IMR-90 (cell line): Measurements from ENCODE around the gene LPXN. TPM values are rescaled to one million over a fixed set of nuclear protein-coding genes. Genes with fewer than 3 reads are reported as not detected.

ENCODE experiments used
- ATAC-seq: fragments of 200-7000 bp; cut with Tn5 transposase; 2 replicates; pipeline ENCODE4 v1.9.1; 2020; ENCODE audit warnings: low read depth, mild to moderate bottlenecking, moderate library complexity
- BruUV-seq: library from RNA; stranded (reverse); fragments of 400-500 nt; replicated peaks from 2 replicates; lab custom pipeline; 2021; lab: Mats Ljungman, UMichigan
- CTCF ChIA-PET: fragments of 300-600 bp; formaldehyde crosslinking; extraction: SDS; loops from one replicate; lab custom pipeline; 2021; ENCODE audit warnings: antibody characterized with exemption; lab: Yijun Ruan, JAX
- POLR2A ChIA-PET: fragments of 300-600 bp; sonication (Branson Sonifier 250); formaldehyde crosslinking; loops from one replicate; lab custom pipeline; 2022; ENCODE audit warnings: antibody characterized with exemption; ENCODE audit not compliant: unreplicated experiment; lab: Charles Lee
- DNase-seq: peaks from one replicate; pipeline ENCODE4 v3.0.0; 2013
- H2AFZ ChIP-seq: replicated peaks from 2 replicates; pipeline ENCODE3; 2013; ENCODE audit warnings: low read length, mild to moderate bottlenecking; ENCODE audit not compliant: poor library complexity
- H2AK5ac ChIP-seq: 2 replicates; pipeline ENCODE4 v1.6.1; 2013; ENCODE audit warnings: low read depth, low read length, inconsistent platforms
- H2AK9ac ChIP-seq: replicated peaks from 2 replicates; pipeline ENCODE3; 2013; ENCODE audit warnings: mild to moderate bottlenecking, low read depth, low read length, moderate library complexity; ENCODE audit not compliant: poor library complexity
- H2BK120ac ChIP-seq: 2 replicates; pipeline ENCODE4 v1.6.1; 2013; ENCODE audit warnings: low read depth, low read length, inconsistent platforms
- H2BK15ac ChIP-seq: 3 replicates; pipeline ENCODE4 v1.6.1; 2013; ENCODE audit warnings: low read depth, low read length, inconsistent platforms
- H2BK20ac ChIP-seq: 2 replicates; pipeline ENCODE4 v1.6.1; 2013; ENCODE audit warnings: low read depth, mild to moderate bottlenecking, inconsistent platforms, low read length, moderate library complexity
- H2BK5ac ChIP-seq: 2 replicates; pipeline ENCODE4 v1.6.1; 2013; ENCODE audit warnings: mild to moderate bottlenecking, low read depth, low read length, inconsistent platforms; ENCODE audit not compliant: poor library complexity, severe bottlenecking
- H3K14ac ChIP-seq: replicated peaks from 2 replicates; pipeline ENCODE4 v1.6.1; 2013; ENCODE audit warnings: low read depth, low read length, inconsistent platforms
- H3K18ac ChIP-seq: 2 replicates; pipeline ENCODE4 v1.6.1; 2013; ENCODE audit warnings: low read depth, low read length, control low read depth
- H3K23ac ChIP-seq: 2 replicates; pipeline ENCODE4 v1.6.1; 2013; ENCODE audit warnings: low read depth, low read length, inconsistent platforms
- H3K27ac ChIP-seq: 2 replicates; pipeline ENCODE4 v1.5.1; 2013; ENCODE audit warnings: mild to moderate bottlenecking, control low read depth, low read length; ENCODE audit not compliant: insufficient read depth
- H3K27me3 ChIP-seq: 2 replicates; pipeline ENCODE4 v1.6.1; 2013; ENCODE audit warnings: low read length; ENCODE audit not compliant: control insufficient read depth, insufficient read depth
- H3K36me3 ChIP-seq: 2 replicates; pipeline ENCODE4 v1.6.1; 2013; ENCODE audit warnings: low read length, mixed read lengths; ENCODE audit not compliant: control insufficient read depth, insufficient read depth
- H3K4ac ChIP-seq: 2 replicates; pipeline ENCODE4 v1.6.1; 2013; ENCODE audit warnings: low read depth, low read length, inconsistent platforms
- H3K4me1 ChIP-seq: 2 replicates; pipeline ENCODE4 v1.6.1; 2013; ENCODE audit warnings: low read length, mixed read lengths; ENCODE audit not compliant: control insufficient read depth, insufficient read depth
- H3K4me2 ChIP-seq: 2 replicates; pipeline ENCODE4 v1.6.1; 2013; ENCODE audit warnings: low read depth, mild to moderate bottlenecking, control low read depth, low read length, moderate library complexity
- H3K4me3 ChIP-seq: 2 replicates; pipeline ENCODE4 v1.5.1; 2013; ENCODE audit warnings: low read depth, mild to moderate bottlenecking, control low read depth, low read length, moderate library complexity; ENCODE audit not compliant: insufficient read depth
- H3K56ac ChIP-seq: 2 replicates; pipeline ENCODE4 v1.6.1; 2013; ENCODE audit warnings: low read length, inconsistent platforms; ENCODE audit not compliant: insufficient read depth; ENCODE audit errors: extremely low read depth
- H3K79me1 ChIP-seq, 2 experiments: 2 replicates each; pipeline ENCODE4 v1.6.1; 2013; ENCODE audit warnings: low read length in 2 of 2, inconsistent platforms in 1 of 2, low read depth in 1 of 2
- H3K9ac ChIP-seq: 2 replicates; pipeline ENCODE4 v1.6.1; 2013; ENCODE audit warnings: low read depth, low read length, control low read depth
- H3K9me1 ChIP-seq: 2 replicates; pipeline ENCODE4 v1.6.1; 2013; ENCODE audit warnings: low read length, inconsistent platforms; ENCODE audit not compliant: insufficient read depth
- H3K9me3 ChIP-seq: 2 replicates; pipeline ENCODE4 v1.6.1; 2013; ENCODE audit warnings: low read length; ENCODE audit not compliant: control insufficient read depth, insufficient read depth
- H4K20me1 ChIP-seq: 2 replicates; pipeline ENCODE4 v1.6.1; 2013; ENCODE audit warnings: low read length, inconsistent platforms; ENCODE audit not compliant: insufficient read depth
- H4K5ac ChIP-seq: 2 replicates; pipeline ENCODE4 v1.6.1; 2013; ENCODE audit warnings: mild to moderate bottlenecking, low read depth, low read length, control low read depth
- H4K8ac ChIP-seq, 2 experiments: 2 replicates each; pipeline ENCODE4 v1.6.1; 2013; ENCODE audit warnings: low read depth in 2 of 2, low read length in 2 of 2, control low read depth in 1 of 2, inconsistent platforms in 1 of 2
- H4K91ac ChIP-seq: 2 replicates; pipeline ENCODE4 v1.6.1; 2013; ENCODE audit warnings: low read depth, low read length, inconsistent platforms; ENCODE audit not compliant: insufficient read depth
- BHLHE40 ChIP-seq: fragments of 150-350 bp; IDR thresholded peaks from 2 replicates; pipeline ENCODE4 v1.6.1; 2016; ENCODE audit warnings: mild to moderate bottlenecking, low read depth, low read length
- CEBPB ChIP-seq: IDR thresholded peaks from 2 replicates; pipeline ENCODE4 v1.6.1; 2012; ENCODE audit warnings: low read depth, low read length, improper control_type of control experiment
- CHD1 ChIP-seq: IDR thresholded peaks from 2 replicates; pipeline ENCODE4 v1.6.1; 2012; ENCODE audit warnings: low read depth, low read length, improper control_type of control experiment
- CTCF ChIP-seq: conservative IDR thresholded peaks from 2 replicates; pipeline ENCODE4 v1.5.1; 2012; ENCODE audit warnings: mild to moderate bottlenecking, low read depth, low read length, improper control_type of control experiment
- ELK1 ChIP-seq: fragments of 150-350 bp; IDR thresholded peaks from 2 replicates; pipeline ENCODE4 v1.6.1; 2016; ENCODE audit warnings: low read depth, mild to moderate bottlenecking, low read length, moderate library complexity, borderline replicate concordance
- FOS ChIP-seq: fragments of 150-350 bp; IDR thresholded peaks from 2 replicates; pipeline ENCODE4 v1.6.1; 2016; ENCODE audit warnings: low read depth, low read length
- MAFK ChIP-seq: IDR thresholded peaks from 2 replicates; pipeline ENCODE4 v1.6.1; 2012; ENCODE audit warnings: low read depth, low read length, improper control_type of control experiment
- MAZ ChIP-seq: IDR thresholded peaks from 2 replicates; pipeline ENCODE4 v1.6.1; 2012; ENCODE audit warnings: low read depth, mild to moderate bottlenecking, low read length, improper control_type of control experiment, moderate library complexity, borderline replicate concordance
- MXI1 ChIP-seq: IDR thresholded peaks from 2 replicates; pipeline ENCODE4 v1.6.1; 2012; ENCODE audit warnings: low read depth, mild to moderate bottlenecking, low read length, moderate library complexity, borderline replicate concordance
- NFE2L2 ChIP-seq: fragments of 150-350 bp; IDR thresholded peaks from 2 replicates; pipeline ENCODE4 v1.6.1; 2016; ENCODE audit warnings: low read depth, mild to moderate bottlenecking, low read length
- POLR2A ChIP-seq: IDR thresholded peaks from 2 replicates; pipeline ENCODE4 v1.6.1; 2012; ENCODE audit warnings: mild to moderate bottlenecking, low read depth, low read length
- RAD21 ChIP-seq: IDR thresholded peaks from 2 replicates; pipeline ENCODE4 v1.6.1; 2012; ENCODE audit warnings: low read length, improper control_type of control experiment
- RCOR1 ChIP-seq: IDR thresholded peaks from 2 replicates; pipeline ENCODE4 v1.6.1; 2012; ENCODE audit warnings: mild to moderate bottlenecking, low read length, improper control_type of control experiment; ENCODE audit not compliant: insufficient replicate concordance
- RFX5 ChIP-seq: IDR thresholded peaks from 2 replicates; pipeline ENCODE4 v1.8.0; 2012; ENCODE audit warnings: low read depth, mild to moderate bottlenecking, low read length, moderate library complexity
- SMC3 ChIP-seq: fragments of 150-350 bp; IDR thresholded peaks from 2 replicates; pipeline ENCODE4 v1.6.1; 2016; ENCODE audit warnings: low read depth, mild to moderate bottlenecking, antibody characterized with exemption, low read length, moderate library complexity
- USF2 ChIP-seq: fragments of 150-350 bp; IDR thresholded peaks from 2 replicates; pipeline ENCODE4 v1.6.1; 2017; ENCODE audit warnings: mild to moderate bottlenecking, antibody characterized with exemption, low read length, low read depth
- WGBS, 2 experiments: methylation state at CpG; one replicate each; pipeline versions ENCODE4 v1.1.5 to v1.1.7; 2013; ENCODE audit warnings: missing lambda C conversion rate in 2 of 2; ENCODE audit not compliant: insufficient read length in 1 of 2; ENCODE audit errors: extremely low coverage in 2 of 2; 5-methylcytosine and 5-hydroxymethylcytosine counted together
- dilution Hi-C: fragments of 300-500 bp; cut with HindIII; formaldehyde crosslinking; loops from one replicate; pipeline ENCODE4 v1.14.3; 2018; ENCODE audit warnings: low sequenced_read_pairs; ENCODE audit not compliant: unreplicated experiment
- in situ Hi-C: fragments of 300-500 bp; cut with MboI; formaldehyde crosslinking; loops from 3 replicates; pipeline ENCODE4 v1.14.3; 2019; ENCODE audit warnings: low sequenced_read_pairs, inconsistent platforms, mixed read lengths
- intact Hi-C: fragments of 100-400 bp; cut with micrococcal nuclease; formaldehyde crosslinking; loops from 2 replicates; pipeline ENCODE4 v1.10.0; 2022
- polyA plus RNA-seq, 3 experiments: library from polyadenylated mRNA; depleted of rRNA; stranded (reverse); fragments of >200 nt; gene quantifications; 2 replicates each; pipeline ENCODE4 v1.2.3, GENCODE V29; 2012; ENCODE audit warnings: low replicate concordance in 1 of 3
- total RNA-seq: library from RNA; depleted of rRNA; stranded (reverse); fragments of >200 nt; gene quantifications from 2 replicates; pipeline ENCODE4 v1.2.3, GENCODE V29; 2012

The LPXN gene
- total and polyA plus RNA-seq, 2 of the 4 experiments (the other 2 are of a cell fraction): 13.4 to 15.7 TPM

DNA sequence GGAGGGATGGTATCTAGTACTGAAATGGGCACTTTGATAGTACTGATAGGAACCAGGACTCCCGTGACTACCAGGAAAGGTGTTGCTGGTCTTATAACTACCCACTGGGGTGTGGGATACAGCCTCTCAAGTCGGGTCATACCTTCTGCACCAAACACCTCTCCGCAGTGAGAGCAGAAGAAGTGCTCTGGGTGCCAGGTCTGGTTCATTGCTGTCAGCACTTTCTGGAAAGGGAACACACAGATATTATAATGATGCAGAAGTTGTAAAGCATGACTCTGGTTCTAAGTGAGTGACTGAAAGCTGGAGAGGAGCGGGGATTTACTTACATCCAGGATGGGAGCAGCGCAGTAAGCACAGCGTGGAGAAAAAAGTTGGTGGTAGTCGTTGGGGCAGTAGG, 26.0 kb downstream of the LPXN start:
- Histone ChIP-seq H3K79me1 (no peaks in the 10 kb centered on the region), H2BK120ac (no peak overlapping the region), H2AFZ (no peak overlapping the region), H4K5ac (no peak overlapping the region), H2BK5ac (no peak overlapping the region), H3K27ac (no peak overlapping the region), H3K27me3 (no peaks in the 10 kb centered on the region), H3K56ac (no peak overlapping the region), H4K20me1 (no peaks in the 10 kb centered on the region), H3K9me1 (0 out of 2 replicates have a peak, but pooled peaks cover 3% of the 10 kb centered on the region), H4K91ac (no peak overlapping the region), H2AK9ac (no peak overlapping the region), H4K8ac (no peak overlapping the region), H3K4me2 (no peak overlapping the region), H3K23ac (no peak overlapping the region), H2AK5ac (no peak overlapping the region), H3K36me3 (peaks cover 22% of the 10 kb centered on the region), H2BK15ac (no peak overlapping the region), H2BK20ac (no peak overlapping the region), H3K4me1 (no peaks in the 10 kb centered on the region), H3K18ac (no peak overlapping the region), H3K4me3 (no peak overlapping the region), H3K14ac (no peak overlapping the region), H3K4ac (no peak overlapping the region), H3K9me3 (no peaks in the 10 kb centered on the region), H3K9ac (no peak overlapping the region)
- in situ Hi-C loops: no loop called here
- no peak for ATAC-seq
- no TSS peak for BruUV-seq
- intact Hi-C loops: no loop called here
- CTCF ChIA-PET: no interaction called here
- WGBS, 2 experiments: 94% methylated on average over 3 of the region's 7 CpGs; no CpG with 5 or more reads in 1 of the 2 experiments
- dilution Hi-C loops: no loop called here
- TF ChIP-seq RCOR1 (no peak), RFX5 (no peak), POLR2A (no peak), CEBPB (no peak), NFE2L2 (no peak), MAFK (no peak), SMC3 (no peak), FOS (no peak), CHD1 (no peak), BHLHE40 (no peak), CTCF (no peak), MAZ (no peak), RAD21 (no peak), ELK1 (no peak), MXI1 (no peak), USF2 (no peak)
- POLR2A ChIA-PET: no interaction called here
- no peak for DNase-seq
